Ovary (tissue), 9 donors: ENCODE results near the gene GYG2. TPM values are rescaled to one million over a fixed set of nuclear protein-coding genes. Genes with fewer than 3 reads are reported as not detected.

Experiments used
- DNase-seq, 5 donors: peaks; one replicate each; pipeline ENCODE4 v3.0.0-alpha.2; 2019 to 2020
- H3K27ac ChIP-seq, 2 donors: fragments of 200-600 bp; one replicate each; pipeline versions ENCODE4 v1.5.1 to v1.8.0; 2019 to 2022
- H3K27me3 ChIP-seq: fragments of 200-600 bp; one replicate; pipeline ENCODE4 v1.8.0; 2022
- H3K36me3 ChIP-seq: fragments of 200-600 bp; sonication (generic); one replicate; pipeline ENCODE4 v1.5.1; 2019
- H3K4me1 ChIP-seq: one replicate; pipeline ENCODE4 v1.8.1; 2013; ENCODE audit warnings: mild to moderate bottlenecking, moderate library complexity; ENCODE audit not compliant: insufficient read depth
- H3K4me3 ChIP-seq: fragments of 200-600 bp; sonication (generic); one replicate; pipeline ENCODE4 v1.5.1; 2017
- H3K9me3 ChIP-seq, 2 donors: fragments of 200-600 bp in 1 of 2; sonication (generic) in 1 of 2; one replicate each; pipeline versions ENCODE4 v1.5.1 to v1.8.1; 2013 to 2019; ENCODE audit warnings: mild to moderate bottlenecking in 1 of 2, moderate library complexity in 1 of 2
- CTCF ChIP-seq, 3 donors: fragments of 450-650 bp in 2 of 3; fragments of 200-600 bp in 1 of 3; IDR thresholded peaks; one replicate each; pipeline versions ENCODE4 v1.5.1 to v1.8.0; 2016 to 2022; ENCODE audit warnings: antibody characterized with exemption in 3 of 3, mild to moderate bottlenecking in 1 of 3
- EP300 ChIP-seq: sonication (generic); formaldehyde crosslinking; IDR thresholded peaks from one replicate; pipeline ENCODE4 v1.6.1; 2017; ENCODE audit warnings: antibody characterized with exemption
- POLR2A ChIP-seq: fragments of 450-650 bp; IDR thresholded peaks from one replicate; pipeline ENCODE4 v1.6.1; 2017; ENCODE audit warnings: antibody characterized with exemption, mild to moderate bottlenecking, moderate library complexity
- WGBS, 3 donors: extraction: QIAGEN DNeasy Blood & Tissue Kit in 1 of 3; methylation state at CpG; one replicate each; pipeline versions ENCODE4 v1.1.5 to v1.1.7; 2013 to 2017; 5-methylcytosine and 5-hydroxymethylcytosine counted together
- intact Hi-C, 4 donors: fragments of 100-400 bp; cut with DNase I; formaldehyde crosslinking; loops; one replicate each; pipeline versions ENCODE4 v1.11.0 to v1.15.1; 2022 to 2023
- polyA plus RNA-seq, 2 donors: library from polyadenylated mRNA; stranded (reverse); fragments of 200-250 nt in 1 of 2; fragments of 350-450 nt in 1 of 2; fragmentation: Illumina TruSeq in 1 of 2; extraction: RNeasy Lipid Tissue Mini Kit (QIAGEN cat#74804) in 1 of 2; gene quantifications; one replicate each; pipeline ENCODE4 v1.2.3, GENCODE V29; 2013 to 2014
- total RNA-seq, 7 donors: library from RNA; depleted of rRNA in 2 of 7; stranded (reverse); fragments of >200 nt in 2 of 7; fragmentation: NEBNext Ultra II Directional in 3 of 7; extraction: Animal tissue kit (Norgen Biotek cat#: 25700) in 3 of 7; gene quantifications; one replicate each; pipeline versions ENCODE4 v1.1.0 to v1.2.4, GENCODE V29; 2016 to 2023
- donor health status: DM: no; HTN: no; CAD: no; lungs with moderate emphysema.
- donor health status: DM: no; HTN: no; CAD: no.
- donor health status: Bipolar disorder and iron deficiency.
- donor health status: DM: yes; HTN: yes; CAD: no.
- donor health status: DM: no; HTN: no; CAD: no.
- donor health status: DM: yes; HTN: yes; CAD: no.

The GYG2 gene
- total and polyA plus RNA-seq, 9 donors = 0.72 to 9.0 (median 3.9) TPM

GRCh38 chrX:2908125-2908685 lies 79.5 kb downstream of the GYG2 start:
- Histone ChIP-seq H3K4me3 (no peak overlapping the region), H3K27ac (no peak overlapping the region), H3K9me3 (no peaks in the 10 kb centered on the region), H3K36me3 (no peaks in the 10 kb centered on the region), H3K27me3 (no peaks in the 10 kb centered on the region), H3K4me1 (no peaks in the 10 kb centered on the region)
- TF ChIP-seq POLR2A (no peak), EP300 (no peak), CTCF (IDR thresholded peaks at IDR 0.05) (no peak)
- DNase-seq = no peak
- WGBS, 3 donors = 49 to 96% (median 77%) methylated on average over 2 of the region's 2 CpGs
- intact Hi-C loops = no loop called here

GRCh38 chrX:2910109-2910508 lies 81.4 kb downstream of the GYG2 start:
- intact Hi-C loops = no loop called here
- no peaks in the 10 kb centered on the region for H3K27me3 ChIP-seq
- no peak overlapping the region for H3K27ac ChIP-seq
- H3K4me3 ChIP-seq = no peak overlapping the region
- H3K36me3 ChIP-seq = no peaks in the 10 kb centered on the region
- TF ChIP-seq EP300 (no peak), CTCF (IDR thresholded peaks at IDR 0.05) (no peak), POLR2A (no peak)
- 94 to 97% (median 95%) methylated on average over 3 of the region's 3 CpGs for WGBS, 3 donors
- H3K4me1 ChIP-seq = no peaks in the 10 kb centered on the region
- DNase-seq = no peak
- no peaks in the 10 kb centered on the region for H3K9me3 ChIP-seq

GRCh38 chrX:2913118-2913517 lies 84.4 kb downstream of the GYG2 start:
- Histone ChIP-seq H3K4me1 (no peaks in the 10 kb centered on the region), H3K27me3 (no peaks in the 10 kb centered on the region), H3K36me3 (no peaks in the 10 kb centered on the region), H3K4me3 (no peak overlapping the region), H3K27ac (no peak overlapping the region), H3K9me3 (no peaks in the 10 kb centered on the region)
- intact Hi-C loops = no loop called here
- TF ChIP-seq CTCF (IDR thresholded peaks at IDR 0.05) (no peak), POLR2A (no peak), EP300 (no peak)
- WGBS, 3 donors = 50 to 68% (median 65%) methylated on average over 3 of the region's 3 CpGs
- no peak for DNase-seq

- no peak for TF ChIP-seq POLR2A
- TF ChIP-seq CTCF (IDR thresholded peaks at IDR 0.05) = no peak
- TF ChIP-seq EP300 = no peak
- H3K4me3 ChIP-seq = no peak overlapping the region
- H3K27me3 ChIP-seq = no peaks in the 10 kb centered on the region
- H3K27ac ChIP-seq = no peak overlapping the region
- intact Hi-C loops = no loop called here
- no peak for DNase-seq
- no peaks in the 10 kb centered on the region for H3K4me1 ChIP-seq
- WGBS, 3 donors = 95 to 97% (median 96%) methylated on average over 23 of the region's 23 CpGs
- H3K9me3 ChIP-seq = no peaks in the 10 kb centered on the region
- no peaks in the 10 kb centered on the region for H3K36me3 ChIP-seq
Observed at GRCh38 chrX:2917767-2918166, 89.0 kb downstream of the GYG2 start.
